ENCODE results near the gene KIF26B. TPM values are rescaled to one million over a fixed set of nuclear protein-coding genes. Genes with fewer than 3 reads are reported as not detected.
"Not testable (repeated sequence)": the region's sequence is repeated elsewhere in the genome, so short reads cannot be mapped to it uniquely, and the experiment has no call there.

The KIF26B gene
- total and polyA plus RNA-seq, 2 experiments from 2014 or later, result 0.03 to 0.76 TPM

- H3K36me3 ChIP-seq (ENCODE audit: insufficient read depth), result no peaks in the 10 kb centered on the region
- H3K9me3 Mint-ChIP-seq, result no peaks in the 10 kb centered on the region
These were observed 540.0 kb downstream of the KIF26B start for GRCh38 chr1:245694753-245695195.

GRCh38 chr1:245695211-245695610 is 540.4 kb downstream of the KIF26B start:
- no peaks in the 10 kb centered on the region for H3K36me3 ChIP-seq (ENCODE audit: insufficient read depth)
- H3K4me2 ChIP-seq, result no peak overlapping the region
- H3K9me2 ChIP-seq (ENCODE audit: insufficient read depth), result no peaks in the 10 kb centered on the region
- H3K4me1 ChIP-seq (ENCODE audit: insufficient read depth), result no peaks in the 10 kb centered on the region
- H3K4me1 Mint-ChIP-seq, result no peaks in the 10 kb centered on the region
- DNase-seq (ENCODE audit: low spot score), result no peak
- H3K27ac ChIP-seq (ENCODE audit: low read depth), result no peak overlapping the region
- no peaks in the 10 kb centered on the region for H4K20me1 ChIP-seq (replicated peaks; ENCODE audit: insufficient read depth)
- no peak overlapping the region for H3K4me3 Mint-ChIP-seq
- no peak overlapping the region for H3K27ac Mint-ChIP-seq
- H3K79me2 ChIP-seq (replicated peaks; ENCODE audit: insufficient read depth), result no peaks in the 10 kb centered on the region
- TF ChIP-seq ZNF331 (CRISPR knock-in tag; IDR thresholded peaks at IDR 0.05; ENCODE audit: low read depth) (no peak), POLR2AphosphoS5 (IDR thresholded peaks at IDR 0.05; ENCODE audit: low read depth) (no peak), EZH2phosphoT487 (IDR thresholded peaks at IDR 0.05; ENCODE audit: unreplicated experiment) (no peak), STAT1 (IDR thresholded peaks at IDR 0.05; ENCODE audit: unreplicated experiment) (no peak), EZH2 (IDR thresholded peaks at IDR 0.05; ENCODE audit: low read depth, unreplicated experiment) (no peak), CREB1 (CRISPR knock-in tag; IDR thresholded peaks at IDR 0.05; ENCODE audit: low read depth) (no peak), JUNB (IDR thresholded peaks at IDR 0.05; ENCODE audit: unreplicated experiment) (no peak)
- no peak for ATAC-seq
- no peak overlapping the region for H3K4me3 ChIP-seq
- no peak overlapping the region for H2AFZ ChIP-seq
- H3F3A ChIP-seq (replicated peaks; ENCODE audit: low read depth), result no peaks in the 10 kb centered on the region
- H3K36me3 Mint-ChIP-seq (ENCODE audit: low read depth), result no peaks in the 10 kb centered on the region
- no peaks in the 10 kb centered on the region for H3K27me3 ChIP-seq (ENCODE audit: insufficient read depth)
- no peaks in the 10 kb centered on the region for H3K9me3 Mint-ChIP-seq
- peaks cover 3% of the 10 kb centered on the region for H3K27me3 Mint-ChIP-seq (ENCODE audit: insufficient read depth, low read depth, poor library complexity)

More at GRCh38 chr1:245694753-245695195, 540.0 kb downstream of the KIF26B start:
- Histone ChIP-seq H3K79me2 (replicated peaks; ENCODE audit: insufficient read depth) (no peaks in the 10 kb centered on the region), H4K20me1 (replicated peaks; ENCODE audit: insufficient read depth) (no peaks in the 10 kb centered on the region), H2AFZ (no peak overlapping the region), H3K4me3 (no peak overlapping the region), H3K27me3 (ENCODE audit: insufficient read depth) (no peaks in the 10 kb centered on the region), H3K27ac (ENCODE audit: low read depth) (no peak overlapping the region), H3K4me1 (ENCODE audit: insufficient read depth) (no peaks in the 10 kb centered on the region), H3K4me2 (no peak overlapping the region), H3F3A (replicated peaks; ENCODE audit: low read depth) (no peaks in the 10 kb centered on the region), H3K9me2 (ENCODE audit: insufficient read depth) (no peaks in the 10 kb centered on the region)
- ATAC-seq, result no peak
- H3K27me3 Mint-ChIP-seq (ENCODE audit: insufficient read depth, low read depth, poor library complexity), result peaks cover 4% of the 10 kb centered on the region
- H3K27ac Mint-ChIP-seq, result no peak overlapping the region
- H3K4me1 Mint-ChIP-seq, result no peaks in the 10 kb centered on the region
- no peak overlapping the region for H3K4me3 Mint-ChIP-seq
- TF ChIP-seq CREB1 (CRISPR knock-in tag; IDR thresholded peaks at IDR 0.05; ENCODE audit: low read depth) (no peak), STAT1 (IDR thresholded peaks at IDR 0.05; ENCODE audit: unreplicated experiment) (no peak), ZNF114 (CRISPR knock-in tag; IDR thresholded peaks at IDR 0.05) (no peak), NANOG (IDR thresholded peaks at IDR 0.05; ENCODE audit: borderline replicate concordance) (no peak)
- H3K36me3 Mint-ChIP-seq (ENCODE audit: low read depth), result no peaks in the 10 kb centered on the region
- no peak for DNase-seq (ENCODE audit: low spot score)

- H3K9me2 ChIP-seq (ENCODE audit: insufficient read depth); ATAC-seq; H3K36me3 Mint-ChIP-seq (ENCODE audit: low read depth); H3K36me3 ChIP-seq (ENCODE audit: insufficient read depth); H3K27ac Mint-ChIP-seq; H3K4me1 Mint-ChIP-seq; H3K27ac ChIP-seq (ENCODE audit: low read depth); H2AFZ ChIP-seq; H3K27me3 Mint-ChIP-seq (ENCODE audit: insufficient read depth, low read depth, poor library complexity); H3K9me3 Mint-ChIP-seq; H4K20me1 ChIP-seq (replicated peaks; ENCODE audit: insufficient read depth); H3K79me2 ChIP-seq (replicated peaks; ENCODE audit: insufficient read depth); H3K4me1 ChIP-seq (ENCODE audit: insufficient read depth); DNase-seq (ENCODE audit: low spot score); H3F3A ChIP-seq (replicated peaks; ENCODE audit: low read depth); H3K27me3 ChIP-seq (ENCODE audit: insufficient read depth); H3K4me2 ChIP-seq; H3K4me3 Mint-ChIP-seq; H3K4me3 ChIP-seq: not testable (repeated sequence)
These were observed 540.9 kb downstream of the KIF26B start for GRCh38 chr1:245695701-245696100.
